CD4-positive, CD25-positive, alpha-beta regulatory T cell (primary cell): ENCODE results near the gene DNAH7. TPM values are rescaled to one million over a fixed set of nuclear protein-coding genes. Genes with fewer than 3 reads are reported as not detected.

ENCODE experiments used
- ATAC-seq, 2 donors: fragments of 150-1000 bp; cut with Tn5 transposase; one replicate each; pipeline ENCODE4 v1.10.0; 2021; ENCODE audit warnings: low read depth in 2 of 2, moderate number of reproducible peaks in 2 of 2, moderate library complexity in 1 of 2
- DNase-seq, 3 donors: peaks; one replicate each; pipeline versions ENCODE4 v3.0.0 to v3.0.0-alpha.2; 2012 to 2022; ENCODE audit warnings: mixed read lengths in 1 of 3
- H3K27ac ChIP-seq: one replicate; pipeline ENCODE4 v1.7.0; 2013; ENCODE audit warnings: mild to moderate bottlenecking, low read length; ENCODE audit not compliant: insufficient read depth, poor library complexity, severe bottlenecking
- H3K27me3 ChIP-seq: one replicate; pipeline ENCODE4 v1.7.0; 2013; ENCODE audit warnings: low read length; ENCODE audit not compliant: control insufficient read depth, insufficient read depth
- H3K36me3 ChIP-seq: one replicate; pipeline ENCODE4 v1.7.0; 2013; ENCODE audit warnings: mild to moderate bottlenecking, low read length, moderate library complexity; ENCODE audit not compliant: control insufficient read depth, insufficient read depth
- H3K4me1 ChIP-seq: 2 replicates; pipeline ENCODE4 v1.7.0; 2013; ENCODE audit warnings: mild to moderate bottlenecking, low read length; ENCODE audit not compliant: insufficient read depth, control insufficient read depth, poor library complexity, severe bottlenecking
- H3K4me3 ChIP-seq: one replicate; pipeline ENCODE4 v1.7.0; 2013; ENCODE audit warnings: low read depth, mild to moderate bottlenecking, low read length, moderate library complexity
- H3K9me3 ChIP-seq, 2 experiments: 1 replicate in 1 of 2; 2 replicates in 1 of 2; pipeline ENCODE4 v1.7.0; 2013; ENCODE audit warnings: low read length in 2 of 2, mild to moderate bottlenecking in 1 of 2, moderate library complexity in 1 of 2; ENCODE audit not compliant: control insufficient read depth in 2 of 2
- H3K27ac Mint-ChIP-seq, 3 donors: one replicate each; pipeline ENCODE4 v1.8.0; 2020 to 2022; ENCODE audit warnings: mild to moderate bottlenecking in 3 of 3, mixed read lengths in 3 of 3, moderate library complexity in 2 of 3
- H3K27me3 Mint-ChIP-seq: one replicate; pipeline ENCODE4 v1.8.0; 2022; ENCODE audit warnings: mild to moderate bottlenecking, mixed read lengths
- H3K36me3 Mint-ChIP-seq: one replicate; pipeline ENCODE4 v1.8.0; 2020; ENCODE audit warnings: mixed read lengths
- H3K4me1 Mint-ChIP-seq, 4 donors: one replicate each; pipeline ENCODE4 v1.8.0; 2020 to 2022; ENCODE audit warnings: mixed read lengths in 4 of 4, mild to moderate bottlenecking in 1 of 4
- H3K4me3 Mint-ChIP-seq, 4 donors: one replicate each; pipeline ENCODE4 v1.8.0; 2020 to 2022; ENCODE audit warnings: mild to moderate bottlenecking in 4 of 4, mixed read lengths in 4 of 4, moderate library complexity in 3 of 4
- H3K9me3 Mint-ChIP-seq, 7 donors: one replicate each; pipeline ENCODE4 v1.8.0; 2020 to 2022; ENCODE audit warnings: mixed read lengths in 7 of 7, mild to moderate bottlenecking in 3 of 7, moderate library complexity in 2 of 7
- polyA plus RNA-seq, 4 donors: library from polyadenylated mRNA; unstranded; fragments of 300-500 nt; fragmentation: Illumina TruSeq; gene quantifications; one replicate each; pipeline ENCODE4 v1.2.3, GENCODE V29; 2021
- total RNA-seq: library from RNA; stranded (reverse); gene quantifications from one replicate; pipeline ENCODE4 v1.2.3, GENCODE V29; 2022

The DNAH7 gene
- total and polyA plus RNA-seq, 5 donors from 2014 or later: not detected

GRCh38 chr2:195995499-195995898 is 73.1 kb downstream of the DNAH7 start:
- H3K4me3 Mint-ChIP-seq: no peak overlapping the region
- H3K9me3 ChIP-seq: no peaks in the 10 kb centered on the region
- DNase-seq: no peak
- peaks cover 6% of the 10 kb centered on the region for H3K27me3 Mint-ChIP-seq
- H3K36me3 ChIP-seq: no peaks in the 10 kb centered on the region
- no peak overlapping the region for H3K4me3 ChIP-seq
- H3K4me1 Mint-ChIP-seq: peaks cover 0 to 10% (median 3%) of the 10 kb centered on the region in 4 donors
- no peak overlapping the region for H3K27ac Mint-ChIP-seq
- no peak overlapping the region for H3K27ac ChIP-seq
- no peaks in the 10 kb centered on the region for H3K4me1 ChIP-seq
- peaks cover 0 to 6% (median 0%) of the 10 kb centered on the region in 7 donors for H3K9me3 Mint-ChIP-seq
- no peaks in the 10 kb centered on the region for H3K36me3 Mint-ChIP-seq
- H3K27me3 ChIP-seq: no peaks in the 10 kb centered on the region
- no peak for ATAC-seq

- no peaks in the 10 kb centered on the region for H3K9me3 ChIP-seq
- no peaks in the 10 kb centered on the region for H3K36me3 Mint-ChIP-seq
- H3K4me3 Mint-ChIP-seq: no peak overlapping the region
- H3K4me1 Mint-ChIP-seq: peaks cover 0 to 10% (median 3%) of the 10 kb centered on the region in 4 donors
- H3K9me3 Mint-ChIP-seq: peaks cover 0 to 6% (median 0%) of the 10 kb centered on the region in 7 donors
- H3K36me3 ChIP-seq: no peaks in the 10 kb centered on the region
- no peak overlapping the region for H3K4me3 ChIP-seq
- H3K27me3 ChIP-seq: no peaks in the 10 kb centered on the region
- no peak overlapping the region for H3K27ac Mint-ChIP-seq
- ATAC-seq (no peak), DNase-seq (no peak)
- no peaks in the 10 kb centered on the region for H3K4me1 ChIP-seq
- H3K27ac ChIP-seq: no peak overlapping the region
- H3K27me3 Mint-ChIP-seq: peaks cover 6% of the 10 kb centered on the region
These were observed 75.0 kb downstream of the DNAH7 start for GRCh38 chr2:195993623-195994022.

GRCh38 chr2:195985741-195986140 is 82.9 kb downstream of the DNAH7 start:
- no peak for DNase-seq
- no peaks in the 10 kb centered on the region for H3K36me3 ChIP-seq
- H3K27ac ChIP-seq: no peak overlapping the region
- Mint-ChIP-seq H3K4me3 (no peak overlapping the region), H3K9me3 (peaks cover 0 to 5% (median 0%) of the 10 kb centered on the region in 7 donors), H3K27me3 (no peaks in the 10 kb centered on the region), H3K27ac (no peak overlapping the region), H3K4me1 (peaks cover 0 to 6% (median 0%) of the 10 kb centered on the region in 4 donors), H3K36me3 (no peaks in the 10 kb centered on the region)
- H3K9me3 ChIP-seq: no peaks in the 10 kb centered on the region
- ATAC-seq: no peak
- H3K4me3 ChIP-seq: no peak overlapping the region
- peaks cover 3% of the 10 kb centered on the region for H3K27me3 ChIP-seq
- H3K4me1 ChIP-seq: no peaks in the 10 kb centered on the region

GRCh38 chr2:195984923-195985726 is 83.5 kb downstream of the DNAH7 start:
- H3K9me3 ChIP-seq: no peaks in the 10 kb centered on the region
- ATAC-seq (no peak), DNase-seq (no peak)
- Mint-ChIP-seq H3K27me3 (no peaks in the 10 kb centered on the region), H3K4me1 (peaks cover 0 to 6% (median 0%) of the 10 kb centered on the region in 4 donors), H3K36me3 (no peaks in the 10 kb centered on the region), H3K4me3 (no peak overlapping the region), H3K9me3 (peaks cover 0 to 7% (median 0%) of the 10 kb centered on the region in 7 donors), H3K27ac (no peak overlapping the region)
- no peaks in the 10 kb centered on the region for H3K4me1 ChIP-seq
- H3K27me3 ChIP-seq: peaks cover 3% of the 10 kb centered on the region
- no peak overlapping the region for H3K4me3 ChIP-seq
- no peaks in the 10 kb centered on the region for H3K36me3 ChIP-seq
- no peak overlapping the region for H3K27ac ChIP-seq

- Mint-ChIP-seq H3K4me1 (no peaks in the 10 kb centered on the region), H3K4me3 (peak overlapping the region in 1 of 4 donors; percentile 10), H3K27me3 (peaks cover 12% of the 10 kb centered on the region), H3K9me3 (peaks cover 0 to 2% (median 0%) of the 10 kb centered on the region in 7 donors), H3K36me3 (no peaks in the 10 kb centered on the region), H3K27ac (peak overlapping the region in 1 of 3 donors; percentile 29)
- Histone ChIP-seq H3K27me3 (no peaks in the 10 kb centered on the region), H3K4me1 (no peaks in the 10 kb centered on the region), H3K4me3 (no peak overlapping the region), H3K36me3 (no peaks in the 10 kb centered on the region), H3K9me3 (no peaks in the 10 kb centered on the region), H3K27ac (no peak overlapping the region)
- DNase-seq (no peak), ATAC-seq (no peak)
These were observed 101.3 kb downstream of the DNAH7 start for GRCh38 chr2:195967336-195967735.

GRCh38 chr2:195961873-195962272 is 106.8 kb downstream of the DNAH7 start:
- Mint-ChIP-seq H3K27me3 (no peaks in the 10 kb centered on the region), H3K4me1 (no peaks in the 10 kb centered on the region), H3K4me3 (no peak overlapping the region), H3K36me3 (no peaks in the 10 kb centered on the region), H3K9me3 (peaks cover 0 to 3% (median 0%) of the 10 kb centered on the region in 7 donors), H3K27ac (no peak overlapping the region)
- no peak for DNase-seq
- no peak for ATAC-seq
- no peaks in the 10 kb centered on the region for H3K4me1 ChIP-seq
- H3K9me3 ChIP-seq: no peaks in the 10 kb centered on the region
- H3K4me3 ChIP-seq: no peak overlapping the region
- no peaks in the 10 kb centered on the region for H3K27me3 ChIP-seq
- H3K27ac ChIP-seq: no peak overlapping the region
- H3K36me3 ChIP-seq: no peaks in the 10 kb centered on the region

GRCh38 chr2:195959341-195959740 is 109.3 kb downstream of the DNAH7 start:
- DNase-seq: no peak
- H3K27me3 ChIP-seq: no peaks in the 10 kb centered on the region
- H3K4me3 ChIP-seq: no peak overlapping the region
- Mint-ChIP-seq H3K4me1 (no peaks in the 10 kb centered on the region), H3K27ac (no peak overlapping the region), H3K36me3 (no peaks in the 10 kb centered on the region), H3K4me3 (no peak overlapping the region), H3K9me3 (peaks cover 0 to 3% (median 0%) of the 10 kb centered on the region in 7 donors), H3K27me3 (no peaks in the 10 kb centered on the region)
- no peak overlapping the region for H3K27ac ChIP-seq
- no peaks in the 10 kb centered on the region for H3K9me3 ChIP-seq
- no peaks in the 10 kb centered on the region for H3K36me3 ChIP-seq
- ATAC-seq: no peak
- H3K4me1 ChIP-seq: no peaks in the 10 kb centered on the region

- H3K36me3 ChIP-seq: no peaks in the 10 kb centered on the region
- no peak overlapping the region for H3K4me3 Mint-ChIP-seq
- no peak for ATAC-seq
- H3K27me3 Mint-ChIP-seq: no peaks in the 10 kb centered on the region
- no peak overlapping the region for H3K27ac ChIP-seq
- H3K4me1 ChIP-seq: no peaks in the 10 kb centered on the region
- no peaks in the 10 kb centered on the region for H3K9me3 ChIP-seq
- no peaks in the 10 kb centered on the region for H3K4me1 Mint-ChIP-seq
- peaks cover 0 to 7% (median 2%) of the 10 kb centered on the region in 7 donors for H3K9me3 Mint-ChIP-seq
- H3K27ac Mint-ChIP-seq: no peak overlapping the region
- no peak overlapping the region for H3K4me3 ChIP-seq
- H3K27me3 ChIP-seq: no peaks in the 10 kb centered on the region
- H3K36me3 Mint-ChIP-seq: no peaks in the 10 kb centered on the region
- DNase-seq: no peak
These were observed 111.9 kb downstream of the DNAH7 start for GRCh38 chr2:195956725-195957124.
